ENCODE data around the gene DOCK4.

GRCh38 chr7:112147793-112148361, 58.3 kb downstream of the DOCK4 start:
- TF ChIP-seq CTCF (conservative IDR thresholded peaks at IDR 0.05; ENCODE audit: low read length) (no peak), EZH2phosphoT487 (IDR thresholded peaks at IDR 0.05; ENCODE audit: borderline replicate concordance) (no peak)
